ENCODE data around the gene S100P.
"Not testable (repeated sequence)": the region's sequence is repeated elsewhere in the genome, so short reads cannot be mapped to it uniquely, and the experiment has no call there.

The S100P gene

DNA sequence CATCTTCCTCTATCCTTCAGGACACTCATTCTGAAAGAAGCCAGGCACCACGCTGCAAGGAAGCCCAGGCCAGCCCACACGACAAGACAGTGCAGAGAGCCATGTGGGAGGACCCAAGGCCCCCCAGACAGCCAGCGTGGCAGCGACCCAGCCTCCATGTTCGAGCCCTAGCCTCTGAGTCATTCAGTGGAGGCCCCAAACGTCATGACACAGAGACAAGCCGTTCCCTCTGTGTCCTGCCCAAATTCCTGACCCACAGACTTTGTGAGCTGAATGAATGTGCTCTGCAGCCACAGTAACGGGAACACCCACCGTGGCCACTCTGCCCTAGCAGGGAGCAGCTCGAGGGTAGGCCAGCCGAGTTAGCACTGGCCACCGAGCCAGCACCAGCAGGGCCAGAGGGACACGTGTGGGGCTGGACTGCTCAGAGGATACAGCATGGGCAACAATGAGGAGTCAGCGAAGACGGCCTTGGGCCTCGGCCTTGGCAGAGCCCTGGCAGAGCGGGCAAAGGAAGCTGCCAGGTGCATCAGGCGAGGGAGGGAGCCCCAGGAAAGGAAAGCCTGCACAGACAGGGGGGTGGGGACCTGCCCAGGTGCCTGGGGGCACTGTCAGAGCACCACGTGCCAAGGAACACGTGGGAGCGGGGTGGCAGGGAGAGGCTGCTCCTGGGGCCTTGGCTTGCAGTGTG, 30.9 kb downstream of the S100P start:
- no peak for DNase-seq (ENCODE audit: low read depth, low spot score)

DNA sequence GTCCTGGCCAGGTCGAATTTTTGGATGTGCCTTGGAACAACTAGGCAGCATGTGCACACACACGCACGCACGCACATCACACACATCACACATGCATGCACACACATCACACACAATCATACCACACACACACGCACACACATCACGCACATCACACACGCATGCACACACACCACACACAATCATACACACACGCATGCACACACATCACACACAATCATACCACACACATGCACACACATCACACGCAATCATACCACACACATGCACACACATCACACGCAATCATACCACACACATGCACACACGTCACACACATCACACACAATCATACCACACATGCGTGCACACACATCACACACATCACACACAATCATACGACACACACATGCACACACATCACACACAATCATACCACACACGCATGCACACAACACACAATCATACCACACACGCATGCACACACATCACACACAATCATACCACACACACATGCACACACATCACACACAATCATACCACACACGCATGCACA, 31.8 kb downstream of the S100P start:
- DNase-seq (ENCODE audit: low read depth, low spot score) = not testable (repeated sequence)

DNA sequence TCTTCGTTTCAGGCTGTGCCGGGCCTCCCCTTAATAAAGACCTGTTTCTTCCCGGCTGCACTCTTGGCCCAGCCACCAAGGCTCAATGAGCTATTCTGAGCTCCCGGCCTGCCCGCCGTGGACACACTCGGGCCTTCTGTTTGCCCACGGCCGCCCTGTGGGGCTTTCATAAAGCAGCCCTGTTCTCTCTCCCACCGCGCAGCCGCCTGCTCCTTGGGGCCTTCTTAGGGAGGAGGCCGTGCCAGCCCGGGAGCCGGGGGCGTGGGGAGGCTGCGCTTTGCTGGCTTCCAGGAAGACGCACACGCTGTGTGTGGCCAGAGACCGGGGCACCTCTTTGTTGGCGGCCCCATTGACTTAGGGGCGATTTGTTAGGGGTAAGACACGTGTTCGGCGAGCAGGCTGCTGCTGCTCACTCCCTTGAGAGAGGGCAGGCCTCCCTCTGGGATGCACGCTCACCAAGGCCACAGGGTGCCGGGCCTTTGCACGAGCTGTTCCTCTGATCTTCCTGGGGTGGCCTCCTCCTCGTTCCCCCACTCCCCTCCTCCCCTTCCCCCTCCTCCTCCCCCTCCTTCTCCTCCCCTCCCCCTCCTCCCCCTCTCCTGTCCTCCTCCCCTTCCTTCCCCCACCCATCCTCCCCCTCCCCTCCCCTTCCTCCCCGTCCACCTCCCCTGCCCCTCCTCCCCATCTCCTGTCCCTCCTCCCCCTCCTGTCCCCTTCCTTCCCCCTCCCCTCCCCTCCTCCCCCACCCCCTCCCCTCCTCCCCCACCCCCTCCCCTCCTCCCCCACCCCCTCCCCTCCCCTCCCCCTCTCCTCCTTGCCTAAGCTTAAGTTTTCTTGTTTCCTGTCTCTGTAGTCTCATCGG, 33.6 kb downstream of the S100P start:
- DNase-seq (ENCODE audit: low read depth, low spot score) = peak; percentile 51

DNA sequence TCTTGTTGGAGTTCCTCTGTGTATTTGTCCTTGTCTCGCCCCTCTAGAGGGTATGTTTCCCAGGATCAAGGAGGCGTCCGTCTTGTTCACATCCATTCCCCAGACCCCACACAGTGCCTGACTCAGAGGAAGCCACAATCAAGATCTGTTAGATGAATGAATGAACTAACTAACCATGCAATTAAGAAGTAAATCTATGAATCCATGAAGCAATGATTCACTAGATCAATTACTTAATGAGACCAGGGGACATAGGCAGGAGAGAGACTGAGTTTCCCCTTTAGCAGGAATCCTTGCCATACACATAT, 34.2 kb downstream of the S100P start:
- DNase-seq (ENCODE audit: low read depth, low spot score) = no peak

DNA sequence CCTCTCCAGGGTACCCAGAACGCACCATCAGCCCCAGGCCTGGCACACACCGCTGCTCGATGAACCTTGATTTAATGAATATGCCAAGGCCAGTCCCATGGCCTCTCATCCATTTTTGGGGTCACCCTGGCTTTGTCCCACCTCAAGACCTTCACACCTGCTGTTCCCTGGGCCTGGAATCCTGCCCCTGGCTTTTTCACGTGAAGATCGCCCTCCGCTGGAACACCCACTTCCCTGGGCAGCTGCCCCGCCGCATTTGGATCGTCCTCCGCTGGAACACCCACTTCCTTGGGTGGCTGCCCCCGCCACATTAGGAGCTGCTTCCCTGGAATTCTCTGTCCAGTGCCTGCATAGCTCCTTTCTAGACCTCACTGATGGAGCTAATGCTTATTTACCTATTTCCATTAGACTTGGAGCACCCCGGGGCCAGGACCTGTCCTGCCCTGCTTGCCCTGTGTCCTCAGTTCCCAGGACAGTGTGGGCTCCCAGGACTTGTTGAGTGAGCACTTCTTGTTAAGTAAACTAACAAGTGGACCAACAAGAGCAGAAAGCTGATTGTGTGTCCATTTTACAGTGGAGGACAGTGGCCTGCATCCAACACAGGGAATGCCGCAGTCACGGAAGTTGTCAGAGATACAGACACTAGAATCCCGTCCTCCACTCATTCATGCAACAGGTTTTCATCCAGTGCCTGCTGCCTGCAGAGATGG, 34.8 kb downstream of the S100P start:
- DNase-seq (ENCODE audit: low read depth, low spot score) = no peak

DNA sequence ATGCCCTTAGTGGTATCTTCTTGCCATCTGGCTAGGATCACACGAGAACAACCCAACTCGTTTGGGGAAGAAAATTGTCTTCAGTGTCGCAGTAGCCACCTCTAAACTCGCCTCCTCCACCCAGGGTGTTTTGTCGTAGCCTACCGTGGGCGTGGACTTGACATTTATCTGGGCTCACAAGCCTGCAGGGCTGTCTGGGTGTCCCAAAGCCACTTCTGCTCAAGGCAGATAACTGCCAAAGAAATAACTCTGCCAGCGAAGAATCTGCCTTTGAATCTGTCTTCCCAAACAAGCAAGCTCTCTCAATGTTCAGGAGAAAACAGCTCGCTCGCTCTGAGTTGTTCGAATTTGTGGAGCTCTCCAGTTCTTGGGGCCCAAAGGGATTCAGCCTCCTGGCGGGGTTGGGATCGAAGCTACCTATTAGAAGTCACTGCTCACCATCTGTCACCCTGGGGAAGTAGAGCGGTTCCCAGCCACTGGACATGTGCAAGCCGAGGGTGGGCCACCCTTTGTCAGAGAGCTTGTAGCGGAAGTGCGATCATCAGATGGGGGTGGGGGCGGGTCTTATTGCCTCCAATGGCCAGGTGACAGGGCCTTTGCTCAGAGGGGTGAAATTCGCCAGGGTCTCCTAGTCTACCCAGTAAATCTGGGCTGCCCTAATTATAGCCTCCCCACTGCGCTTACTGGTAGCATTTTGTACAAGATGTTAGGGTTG, 37.1 kb downstream of the S100P start:
- no peak for DNase-seq (ENCODE audit: low read depth, low spot score)

DNA sequence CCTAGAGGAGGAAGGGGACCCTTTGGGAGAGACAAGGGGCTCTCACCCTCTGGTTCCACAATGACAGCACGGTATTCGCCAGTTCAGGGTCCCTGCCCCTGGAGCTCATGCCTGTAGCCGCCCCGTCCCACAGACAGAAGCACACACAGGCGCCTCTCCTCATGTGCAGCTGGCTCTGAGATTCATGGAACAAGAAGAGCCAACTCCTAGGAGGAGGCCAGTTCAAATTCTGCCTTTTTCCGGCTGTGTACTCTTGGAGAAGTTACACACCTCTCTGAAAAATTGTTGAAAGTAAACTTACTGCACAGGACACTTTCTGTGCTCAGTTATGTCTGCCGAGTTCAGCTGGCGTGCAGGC, 37.6 kb downstream of the S100P start:
- DNase-seq (ENCODE audit: low read depth, low spot score) = no peak

DNA sequence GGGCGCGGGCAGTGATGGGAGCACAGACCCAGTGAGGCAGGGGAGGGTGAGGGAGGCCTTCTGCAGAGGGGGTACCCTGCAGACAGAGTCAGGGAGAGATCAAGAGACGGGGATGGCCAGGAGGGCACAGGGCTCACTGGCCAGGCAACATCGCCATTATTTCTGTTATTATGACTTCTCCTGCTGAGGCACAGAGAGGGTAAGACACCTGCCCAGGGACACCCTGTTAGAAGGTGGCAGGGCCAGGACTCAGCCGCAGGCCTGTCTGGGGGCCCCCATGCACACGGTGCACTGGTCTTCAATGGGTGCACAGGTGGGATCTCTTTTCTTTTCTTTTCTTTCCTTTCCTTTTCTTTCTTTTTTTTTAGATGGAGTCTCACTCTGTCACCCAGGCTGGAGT, 38.1 kb downstream of the S100P start:
- no peak for DNase-seq (ENCODE audit: low read depth, low spot score)

DNA sequence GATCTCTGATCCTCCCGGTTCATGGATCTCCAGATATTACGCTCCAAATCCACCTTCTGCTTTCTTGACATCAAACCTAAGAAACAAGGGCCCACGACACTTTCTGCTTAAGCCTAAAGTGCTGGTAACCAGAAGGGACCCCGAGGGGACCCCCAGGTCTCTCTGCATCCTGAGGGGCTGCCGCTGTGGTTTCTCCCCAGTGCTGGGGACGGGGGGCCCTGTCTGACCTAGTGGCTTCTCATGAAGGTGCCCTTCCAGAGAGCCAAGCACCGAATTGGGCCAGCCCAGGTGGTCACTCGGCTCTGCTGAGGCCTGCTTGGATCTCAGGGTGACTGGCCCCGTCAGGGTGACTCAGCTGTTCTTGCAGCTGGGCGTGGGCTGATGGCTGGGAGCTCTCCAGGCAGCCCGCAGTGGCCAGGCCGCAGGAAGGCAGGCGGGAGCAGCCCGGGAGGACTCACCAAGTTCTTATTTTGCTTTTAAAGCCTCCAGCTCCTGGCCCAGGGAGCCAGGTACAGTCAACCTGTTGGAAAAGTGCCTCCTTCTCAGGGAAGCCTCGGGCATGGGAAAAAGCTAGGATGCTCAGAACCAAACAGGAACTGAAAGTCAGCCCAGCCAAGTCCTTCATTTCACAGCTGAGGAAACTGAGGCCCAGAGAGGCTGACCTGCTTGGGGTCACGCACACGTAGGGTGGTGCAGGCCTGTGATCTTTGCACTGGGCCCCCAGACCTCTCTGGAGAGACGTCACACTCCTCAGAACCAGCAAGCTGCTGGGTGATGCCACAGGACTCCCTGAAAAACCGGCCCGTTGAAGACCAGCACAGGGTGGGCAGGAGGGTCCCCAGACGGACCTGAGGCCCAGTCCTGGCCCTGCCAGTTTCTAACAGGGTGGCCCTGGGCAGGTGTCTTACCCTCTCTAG, 39.0 kb downstream of the S100P start:
- peak; percentile 44 for DNase-seq (ENCODE audit: low read depth, low spot score)

DNA sequence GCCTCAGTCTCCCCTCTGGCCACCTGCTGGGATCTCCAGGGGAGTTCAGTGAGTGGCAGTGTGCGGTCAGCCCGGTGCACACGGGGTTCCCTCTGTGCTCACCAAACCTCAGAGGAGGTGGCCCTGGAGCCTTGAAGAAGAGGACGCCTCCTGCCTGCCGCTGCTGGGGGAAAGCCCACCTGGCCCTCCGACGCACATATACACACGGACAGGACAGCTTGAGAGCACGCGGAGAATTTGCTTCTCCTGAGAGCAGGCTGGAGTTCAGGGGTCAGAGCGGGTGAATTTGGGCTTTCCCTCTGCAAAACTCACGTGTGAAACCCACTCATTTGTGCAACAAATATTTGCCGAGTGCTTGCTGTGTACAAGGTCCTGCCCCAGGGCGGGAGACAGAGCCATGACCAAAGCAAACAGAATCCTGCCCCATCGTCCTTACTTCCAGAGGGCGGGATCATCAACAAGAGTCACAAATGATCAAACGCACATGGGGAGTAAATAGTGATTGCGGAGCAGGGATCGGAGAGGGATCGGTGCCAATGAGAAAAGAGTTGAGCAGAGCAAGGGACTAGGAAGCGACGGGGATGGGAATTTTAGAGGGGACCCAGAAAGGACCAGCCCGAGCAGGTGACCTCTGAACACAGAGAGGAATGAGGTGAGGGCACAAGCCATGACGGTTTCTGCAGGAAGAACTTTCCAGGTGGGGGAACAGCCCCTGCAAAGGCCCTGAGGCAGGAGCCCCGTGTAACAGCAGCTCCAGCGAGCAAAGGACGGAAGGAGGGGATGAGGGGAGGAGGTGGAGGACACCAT, 39.9 kb downstream of the S100P start:
- DNase-seq (ENCODE audit: low read depth, low spot score) = no peak

DNA sequence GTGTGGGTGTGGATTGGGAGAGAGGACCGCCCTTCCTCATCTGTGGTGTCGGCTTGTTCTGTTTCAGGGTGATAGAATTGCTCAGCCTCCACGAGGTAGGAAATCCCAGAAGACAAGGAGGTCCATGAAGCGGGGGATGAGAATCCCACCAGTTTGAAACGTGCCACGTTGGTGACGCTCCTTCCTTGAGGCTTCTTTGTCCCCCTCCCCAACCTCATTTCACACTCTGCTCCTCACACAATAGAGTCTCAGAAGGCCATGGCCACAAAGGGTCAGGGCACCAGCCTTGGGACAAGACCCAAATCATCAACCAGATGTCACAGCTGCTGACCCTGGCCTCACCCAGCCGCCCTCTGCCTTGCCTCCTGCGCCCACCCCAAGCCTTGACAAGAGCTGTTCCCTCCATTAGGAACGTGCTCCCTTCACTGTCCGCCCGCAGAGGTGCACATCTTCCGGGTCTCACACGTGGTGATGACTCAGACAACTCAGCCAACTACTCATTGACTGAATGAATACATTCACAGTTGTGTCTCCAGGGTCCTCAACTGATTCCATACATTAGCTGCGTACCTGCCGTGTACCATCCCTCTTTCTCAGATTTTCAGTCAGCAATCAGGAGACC, 40.6 kb downstream of the S100P start:
- DNase-seq (ENCODE audit: low read depth, low spot score) = no peak

DNA sequence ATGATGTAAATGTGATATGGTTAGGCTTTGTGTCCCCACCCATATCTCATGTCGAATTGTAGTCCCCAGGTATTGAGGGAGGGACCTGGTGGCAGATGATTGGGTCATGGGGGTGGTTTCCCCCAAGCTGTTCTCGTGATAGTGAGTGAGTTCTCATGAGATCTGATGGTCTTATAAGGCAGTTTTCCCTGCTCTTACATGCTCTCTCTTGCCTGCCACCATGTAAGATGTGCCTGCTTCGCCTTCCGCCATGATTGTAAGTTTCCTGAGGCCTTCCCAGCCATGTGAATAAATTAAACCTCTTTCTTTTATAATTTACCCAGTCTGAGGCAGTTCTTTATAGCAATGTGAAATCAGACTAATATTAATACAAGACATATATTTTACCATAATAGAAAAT, 46.2 kb downstream of the S100P start:
- DNase-seq (ENCODE audit: low read depth, low spot score) = no peak

DNA sequence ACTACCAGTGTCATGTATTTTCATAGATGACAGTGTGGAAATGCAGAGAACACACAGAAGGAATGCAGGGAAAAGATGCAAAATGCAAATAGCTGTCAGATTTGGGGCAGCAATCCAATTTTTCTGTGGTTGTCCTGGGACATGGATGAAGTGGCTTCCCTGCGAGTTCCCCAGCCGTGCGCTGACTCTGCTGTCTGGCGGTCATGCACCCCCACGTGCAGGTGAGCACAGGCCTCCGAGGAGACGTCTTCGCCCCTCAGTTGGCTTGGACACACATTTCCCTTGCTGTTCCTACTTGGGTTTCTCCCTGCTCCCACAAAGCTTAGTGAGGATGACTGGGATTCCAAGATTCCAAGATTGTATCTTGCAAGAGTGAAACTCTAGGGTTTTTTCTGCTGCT, 46.7 kb downstream of the S100P start:
- no peak for DNase-seq (ENCODE audit: low read depth, low spot score)

DNA sequence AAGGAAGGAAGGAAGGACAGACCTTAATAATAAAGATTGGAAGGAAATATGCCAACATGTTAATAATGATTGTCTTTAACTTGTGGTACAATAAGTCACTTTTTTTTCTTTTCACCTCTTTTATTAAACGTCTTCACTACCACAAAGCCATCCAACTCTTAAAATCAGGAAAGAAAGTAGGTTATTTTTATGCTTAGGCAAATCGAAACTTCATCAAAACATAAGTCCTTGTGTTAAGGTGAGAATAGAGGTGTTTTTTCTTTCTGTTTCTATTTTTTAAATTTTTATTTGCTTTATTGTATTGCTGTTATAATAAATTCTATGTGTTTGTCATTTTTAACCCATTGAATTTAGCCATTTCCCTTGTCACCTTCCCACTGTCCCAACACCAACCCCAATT, 48.8 kb downstream of the S100P start:
- DNase-seq (ENCODE audit: low read depth, low spot score) = no peak

DNA sequence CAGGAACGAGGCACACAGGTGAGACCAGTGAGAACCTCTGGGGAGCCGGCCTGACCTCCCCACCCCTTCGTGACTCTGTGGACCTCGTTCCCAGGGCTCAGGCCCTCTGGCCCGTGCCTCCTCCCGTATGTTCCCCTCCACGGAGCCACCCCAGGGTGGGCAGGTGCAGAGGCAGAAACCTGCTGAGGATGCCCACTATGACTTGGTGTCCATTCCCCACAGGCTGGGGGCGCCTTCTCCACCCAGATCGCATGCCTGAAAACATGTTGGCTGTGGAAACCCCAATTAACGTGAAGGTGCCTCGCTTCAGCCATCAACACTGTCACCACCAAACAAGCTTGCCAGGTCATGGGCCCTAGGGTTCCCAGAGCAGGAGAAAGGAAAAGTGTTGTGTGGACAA, 49.3 kb downstream of the S100P start:
- no peak for DNase-seq (ENCODE audit: low read depth, low spot score)

Measured in smooth muscle cell of the brain vasculature (primary cell).